ENCODE data around the gene KCNAB3.

KCNAB3 gene

GRCh38 chr17:7893187-7893880 is 36.3 kb downstream of the KCNAB3 start:
- H3K27me3 ChIP-seq (ENCODE audit: control insufficient read depth, insufficient read depth, low read length): no peaks in the 10 kb centered on the region
- no peak overlapping the region for H3K4me2 ChIP-seq (ENCODE audit: low read length)
- H3K9me3 ChIP-seq (replicated peaks; ENCODE audit: low read length): no peaks in the 10 kb centered on the region
- H3K4me1 ChIP-seq (ENCODE audit: control insufficient read depth, insufficient read depth, low read length): peaks cover 16% of the 10 kb centered on the region
- H3K4me3 ChIP-seq (ENCODE audit: low read length): no peak overlapping the region
- H3K36me3 ChIP-seq (ENCODE audit: insufficient read depth, low read length): peaks cover 57% of the 10 kb centered on the region
- no peak overlapping the region for H3K9ac ChIP-seq (ENCODE audit: low read depth, low read length)

DNA sequence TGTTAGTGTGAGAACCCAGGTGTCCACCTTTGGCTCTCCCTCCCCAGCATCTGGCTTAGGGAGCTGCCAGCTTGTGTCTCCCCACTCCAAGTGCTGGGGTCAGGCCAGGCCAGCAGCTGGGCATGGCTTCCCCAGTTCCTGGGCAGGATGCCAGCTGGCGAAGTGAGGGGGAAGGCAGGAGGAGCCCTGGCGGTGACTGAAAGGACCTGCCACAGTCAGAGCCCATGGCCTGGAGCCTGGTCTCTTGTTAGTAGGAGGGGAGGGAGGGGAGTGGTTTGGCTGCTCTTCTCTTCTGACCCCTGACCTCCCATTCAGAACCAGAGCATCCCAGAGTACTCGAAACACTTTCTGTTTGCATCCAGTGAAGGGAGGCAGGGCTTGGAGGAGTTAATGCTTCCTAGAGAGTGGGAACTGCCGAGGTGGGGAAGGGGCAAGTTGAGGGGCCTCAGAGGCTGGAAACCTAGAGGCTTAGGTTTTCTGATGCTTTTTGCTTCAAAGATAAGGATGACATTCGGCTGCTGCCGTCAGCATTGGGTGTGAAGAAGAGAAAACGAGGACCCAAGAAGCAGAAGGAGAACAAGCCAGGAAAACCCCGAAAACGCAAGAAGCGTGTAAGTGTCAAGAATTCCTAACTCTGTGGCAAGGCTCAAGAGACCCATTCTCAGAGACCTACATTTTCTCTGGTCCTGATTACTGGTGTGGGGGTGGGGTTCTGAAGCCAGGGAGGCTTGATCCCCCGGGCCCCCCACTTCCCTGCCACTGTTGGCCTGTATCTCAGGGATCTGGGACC is 40.3 kb downstream of the KCNAB3 start:
- H3K4me2 ChIP-seq (ENCODE audit: low read length): peak overlapping the region; percentile 93
- H3K27me3 ChIP-seq (ENCODE audit: control insufficient read depth, insufficient read depth, low read length): no peaks in the 10 kb centered on the region
- no peaks in the 10 kb centered on the region for H3K9me3 ChIP-seq (replicated peaks; ENCODE audit: low read length)
- peaks cover 28% of the 10 kb centered on the region for H3K36me3 ChIP-seq (ENCODE audit: insufficient read depth, low read length)
- H3K4me1 ChIP-seq (ENCODE audit: control insufficient read depth, insufficient read depth, low read length): peaks cover 31% of the 10 kb centered on the region
- peak overlapping the region; percentile 70 for H3K4me3 ChIP-seq (ENCODE audit: low read length)
- H3K9ac ChIP-seq (ENCODE audit: low read depth, low read length): peak overlapping the region; percentile 74

DNA sequence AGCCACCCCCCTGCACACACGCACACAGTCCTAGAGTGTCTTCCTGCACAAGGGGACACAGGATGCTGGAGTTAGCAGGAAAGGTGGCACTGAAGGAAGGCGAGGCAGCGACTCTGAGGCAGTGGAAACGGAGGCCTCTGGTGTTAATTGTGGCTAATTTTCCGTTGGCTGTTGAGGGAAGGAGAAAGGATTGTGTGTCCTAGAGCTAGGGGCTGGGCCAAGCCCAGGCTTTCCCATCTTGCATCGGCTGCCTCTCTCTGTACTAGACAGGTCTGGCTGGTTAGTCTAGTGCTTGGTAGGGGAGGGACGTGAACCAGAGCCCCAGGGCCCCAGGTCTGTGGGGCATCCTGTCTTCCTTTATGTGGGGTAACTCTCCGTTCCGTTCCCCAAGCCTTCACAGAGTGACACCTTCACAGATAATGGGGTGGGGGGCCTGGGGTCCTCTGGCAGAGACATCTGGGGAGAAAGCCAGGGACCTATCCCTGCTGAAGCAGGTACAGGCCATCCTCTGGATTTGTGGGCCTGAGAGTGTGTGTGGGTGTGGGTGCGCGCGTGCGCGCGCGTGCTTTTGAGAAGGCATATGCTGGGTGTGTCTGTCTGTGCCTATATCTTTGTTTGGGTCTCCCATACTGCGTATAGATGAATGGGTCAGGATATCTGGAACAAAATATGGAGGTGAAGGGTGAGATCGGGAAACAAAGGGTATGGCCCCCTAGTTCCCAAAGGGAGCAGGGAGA is 41.3 kb downstream of the KCNAB3 start, which contains the start of gene CHD3:
Gene CHD3, plus strand, starts transcription at position 606 of the 737 bp plus-strand sequence. CDS start 212 bp downstream, outside the sequence.
- peaks cover 38% of the 10 kb centered on the region for H3K4me1 ChIP-seq (ENCODE audit: control insufficient read depth, insufficient read depth, low read length)
- H3K9ac ChIP-seq (ENCODE audit: low read depth, low read length): peak within 1 kb of the TSS; percentile 74
- H3K9me3 ChIP-seq (replicated peaks; ENCODE audit: low read length): no peaks in the 10 kb centered on the region
- no peaks in the 10 kb centered on the region for H3K27me3 ChIP-seq (ENCODE audit: control insufficient read depth, insufficient read depth, low read length)
- peak within 1 kb of the TSS; percentile 93 for H3K4me2 ChIP-seq (ENCODE audit: low read length)
- peak within 1 kb of the TSS; percentile 70 for H3K4me3 ChIP-seq (ENCODE audit: low read length)
- peaks cover 17% of the 10 kb centered on the region for H3K36me3 ChIP-seq (ENCODE audit: insufficient read depth, low read length)

- peak overlapping the region; percentile 95 for H3K4me3 ChIP-seq (ENCODE audit: low read length)
- peak overlapping the region; percentile 98 for H3K4me2 ChIP-seq (ENCODE audit: low read length)
- peak overlapping the region; percentile 76 for H3K9ac ChIP-seq (ENCODE audit: low read depth, low read length)
- H3K4me1 ChIP-seq (ENCODE audit: control insufficient read depth, insufficient read depth, low read length): peaks cover 45% of the 10 kb centered on the region
- no peaks in the 10 kb centered on the region for H3K9me3 ChIP-seq (replicated peaks; ENCODE audit: low read length)
- peaks cover 19% of the 10 kb centered on the region for H3K36me3 ChIP-seq (ENCODE audit: insufficient read depth, low read length)
- no peaks in the 10 kb centered on the region for H3K27me3 ChIP-seq (ENCODE audit: control insufficient read depth, insufficient read depth, low read length)
Observed at GRCh38 chr17:7887482-7888183, 42.0 kb downstream of the KCNAB3 start.

- Histone ChIP-seq H3K4me1 (ENCODE audit: control insufficient read depth, insufficient read depth, low read length) (peaks cover 51% of the 10 kb centered on the region), H3K4me2 (ENCODE audit: low read length) (peak overlapping the region; percentile 98), H3K27me3 (ENCODE audit: control insufficient read depth, insufficient read depth, low read length) (no peaks in the 10 kb centered on the region), H3K36me3 (ENCODE audit: insufficient read depth, low read length) (peaks cover 20% of the 10 kb centered on the region), H3K9me3 (replicated peaks; ENCODE audit: low read length) (no peaks in the 10 kb centered on the region), H3K4me3 (ENCODE audit: low read length) (peak overlapping the region; percentile 95), H3K9ac (ENCODE audit: low read depth, low read length) (peak overlapping the region; percentile 76)
Observed at GRCh38 chr17:7887038-7887481, 42.6 kb downstream of the KCNAB3 start.

DNA sequence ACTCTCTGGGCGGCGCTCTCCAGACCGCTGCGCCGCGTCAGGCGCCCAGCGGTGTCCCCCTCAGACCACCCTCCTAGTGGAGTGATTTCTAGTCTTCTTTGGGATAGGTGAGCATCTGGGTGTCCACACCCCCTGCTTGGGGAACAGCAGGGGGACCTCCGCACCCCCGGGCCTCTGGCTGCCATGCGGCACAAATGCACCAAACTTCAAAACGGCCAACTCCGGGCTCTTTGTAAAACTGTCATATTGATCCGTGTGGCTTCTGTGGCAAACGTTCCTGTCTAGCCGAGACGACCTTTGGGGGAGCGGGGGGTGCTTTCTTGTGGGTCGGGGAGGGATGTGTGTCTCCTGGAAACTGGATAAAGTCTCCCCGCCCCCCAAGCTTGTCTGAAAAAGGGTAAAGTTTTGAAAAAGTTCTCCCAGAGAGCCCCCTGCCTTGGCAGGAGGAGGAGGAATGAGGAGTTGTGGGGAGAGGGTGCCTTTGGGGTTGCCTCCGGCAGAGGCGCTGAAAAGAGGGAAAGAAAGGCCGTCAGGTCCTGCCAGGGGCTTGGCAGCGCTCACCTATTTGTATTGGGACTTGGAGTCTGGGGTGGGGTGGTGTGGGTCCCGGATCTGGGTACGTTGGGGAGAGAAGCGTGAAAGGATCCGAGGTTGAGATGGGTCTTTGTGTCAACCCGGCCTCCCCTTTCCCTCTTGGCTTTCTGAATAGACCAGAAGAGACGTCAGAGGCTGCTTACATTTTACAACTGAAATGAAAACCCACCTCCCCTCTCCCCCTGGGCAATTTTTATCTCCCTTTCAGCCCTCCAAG is 43.2 kb downstream of the KCNAB3 start:
- Histone ChIP-seq H3K9ac (ENCODE audit: low read depth, low read length) (peak overlapping the region; percentile 76), H3K9me3 (replicated peaks; ENCODE audit: low read length) (no peaks in the 10 kb centered on the region), H3K4me2 (ENCODE audit: low read length) (peak overlapping the region; percentile 98), H3K4me3 (ENCODE audit: low read length) (peak overlapping the region; percentile 95), H3K27me3 (ENCODE audit: control insufficient read depth, insufficient read depth, low read length) (no peaks in the 10 kb centered on the region), H3K36me3 (ENCODE audit: insufficient read depth, low read length) (peaks cover 18% of the 10 kb centered on the region), H3K4me1 (ENCODE audit: control insufficient read depth, insufficient read depth, low read length) (peaks cover 53% of the 10 kb centered on the region)

DNA sequence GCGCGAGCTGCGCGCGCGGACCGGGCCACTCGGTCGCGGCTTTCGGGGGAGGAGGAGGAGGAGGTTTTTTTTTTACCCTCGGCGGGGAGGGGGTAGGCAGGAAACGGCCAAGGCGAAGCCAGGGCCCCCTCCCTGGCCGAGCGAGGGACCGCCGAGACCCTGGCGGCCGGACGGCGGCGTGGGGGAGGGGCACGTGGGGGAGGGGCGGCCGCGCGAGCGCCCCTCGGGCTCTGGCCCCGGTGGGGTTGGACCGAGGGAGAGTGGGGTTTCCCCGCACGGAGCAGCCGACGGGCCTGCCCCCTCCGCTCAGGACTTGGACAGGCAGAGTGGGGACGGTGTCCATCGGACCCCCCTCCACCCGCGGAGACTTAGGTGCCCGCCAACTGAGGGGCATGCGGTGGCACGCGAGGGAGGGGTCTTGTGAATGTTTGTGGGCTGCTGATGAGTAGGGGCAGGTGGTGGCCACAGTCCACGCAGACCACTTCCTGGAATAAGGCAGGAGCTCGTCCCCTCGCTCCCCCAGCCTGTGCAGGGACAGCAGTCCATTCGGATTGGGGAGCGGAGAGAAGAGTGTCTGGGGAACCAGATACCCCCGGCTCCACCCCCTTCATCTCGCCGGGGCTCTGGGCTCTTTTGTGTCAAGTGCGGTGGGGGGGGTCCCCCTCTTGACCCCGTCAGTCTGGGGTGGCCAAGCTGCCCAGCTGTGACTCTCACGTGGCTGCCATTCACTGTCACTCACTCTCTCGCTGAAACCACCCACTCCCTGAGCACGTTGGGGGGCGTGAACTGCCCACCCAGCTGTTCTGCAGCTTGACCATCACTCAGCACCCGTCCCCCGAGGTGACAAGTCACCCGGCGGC is 44.1 kb downstream of the KCNAB3 start:
- Histone ChIP-seq H3K4me2 (ENCODE audit: low read length) (peak overlapping the region; percentile 98), H3K27me3 (ENCODE audit: control insufficient read depth, insufficient read depth, low read length) (no peaks in the 10 kb centered on the region), H3K9me3 (replicated peaks; ENCODE audit: low read length) (no peaks in the 10 kb centered on the region), H3K36me3 (ENCODE audit: insufficient read depth, low read length) (peaks cover 18% of the 10 kb centered on the region), H3K4me3 (ENCODE audit: low read length) (peak overlapping the region; percentile 95), H3K9ac (ENCODE audit: low read depth, low read length) (peak overlapping the region; percentile 76), H3K4me1 (ENCODE audit: control insufficient read depth, insufficient read depth, low read length) (peaks cover 53% of the 10 kb centered on the region)

- Histone ChIP-seq H3K36me3 (ENCODE audit: insufficient read depth, low read length) (peaks cover 23% of the 10 kb centered on the region), H3K9ac (ENCODE audit: low read depth, low read length) (peak overlapping the region; percentile 76), H3K4me2 (ENCODE audit: low read length) (peak overlapping the region; percentile 98), H3K9me3 (replicated peaks; ENCODE audit: low read length) (no peaks in the 10 kb centered on the region), H3K27me3 (ENCODE audit: control insufficient read depth, insufficient read depth, low read length) (no peaks in the 10 kb centered on the region), H3K4me3 (ENCODE audit: low read length) (peak overlapping the region; percentile 95), H3K4me1 (ENCODE audit: control insufficient read depth, insufficient read depth, low read length) (peaks cover 51% of the 10 kb centered on the region)
Observed at GRCh38 chr17:7884581-7885366, 44.9 kb downstream of the KCNAB3 start.

GRCh38 chr17:7883781-7884386 is 45.8 kb downstream of the KCNAB3 start:
- H3K4me3 ChIP-seq (ENCODE audit: low read length): peak overlapping the region; percentile 61
- no peaks in the 10 kb centered on the region for H3K9me3 ChIP-seq (replicated peaks; ENCODE audit: low read length)
- H3K4me1 ChIP-seq (ENCODE audit: control insufficient read depth, insufficient read depth, low read length): peaks cover 42% of the 10 kb centered on the region
- H3K9ac ChIP-seq (ENCODE audit: low read depth, low read length): peak overlapping the region; percentile 82
- peak overlapping the region; percentile 85 for H3K4me2 ChIP-seq (ENCODE audit: low read length)
- H3K36me3 ChIP-seq (ENCODE audit: insufficient read depth, low read length): peaks cover 29% of the 10 kb centered on the region
- no peaks in the 10 kb centered on the region for H3K27me3 ChIP-seq (ENCODE audit: control insufficient read depth, insufficient read depth, low read length)

Data from skeletal muscle satellite cell (primary cell).